ENCODE results near the gene AHRR. TPM values are rescaled to one million over a fixed set of nuclear protein-coding genes. Genes with fewer than 3 reads are reported as not detected.

AHRR gene
- total and polyA plus RNA-seq, 9 of the 15 experiments (the other 6 are each of a cell fraction or from before 2014, with no cell fraction given), result 0.06 to 1.6 (median 0.75) TPM; not detected in 1

DNA sequence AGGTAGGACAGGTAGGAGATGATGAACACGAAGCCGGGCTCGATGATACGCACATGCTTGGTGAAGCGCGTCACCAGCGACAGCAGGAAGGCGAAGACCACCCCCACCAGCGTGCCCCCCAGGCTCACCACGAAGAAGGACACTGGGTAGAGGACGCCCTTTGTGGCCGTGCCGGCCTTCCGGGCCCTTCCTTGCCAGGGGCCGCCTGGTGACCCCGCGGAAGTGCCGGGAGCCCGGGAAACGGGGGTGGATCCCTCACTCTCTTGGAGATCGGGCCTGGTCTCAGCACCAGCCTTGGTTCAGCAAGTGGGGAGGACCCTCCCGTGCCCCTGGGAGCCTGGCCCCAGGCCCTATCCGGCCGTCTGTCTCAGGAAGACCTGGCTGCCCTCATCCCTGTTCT lies 163.0 kb downstream of the AHRR start:
- POLR2A ChIA-PET, result no interaction called here
- WGBS (ENCODE audit: insufficient coverage, low coverage, missing lambda C conversion rate), result 51% methylated on average over 12 of the region's 24 CpGs
- no peak overlapping the region for H3K4me2 ChIP-seq (ENCODE audit: insufficient read depth, low read length)

More for the DNA sequence above, 163.0 kb downstream of the AHRR start:
- peak overlapping the region in 1 of 2 experiments; percentile 26; a peak in 1 of 4 replicates for H3K9ac ChIP-seq (ENCODE audit: insufficient read depth in 1 of 2, low read depth in 2 of 2, low read length in 2 of 2)
- ATAC-seq (no peak), DNase-seq (ENCODE audit: extremely low read depth in 1 of 4, low spot score in 3 of 4) (no peak), FAIRE-seq (no peak)
- no peaks in the 10 kb centered on the region for H3K79me2 ChIP-seq (ENCODE audit: control insufficient read depth, insufficient read depth, low read length)
- H3K4me3 ChIP-seq, result no peak overlapping the region
- H2AFZ ChIP-seq (ENCODE audit: low read depth, low read length), result no peak overlapping the region
- BruUV-seq (replicated peaks), result no TSS peak
- H3K27ac ChIP-seq (ENCODE audit: extremely low read depth, low read depth, low read length), result no peak overlapping the region
- intact Hi-C loops (cut with micrococcal nuclease) (no loop called here), in situ Hi-C loops (cut with MboI) (no loop called here)
- peaks cover 4% of the 10 kb centered on the region for H3K9me1 ChIP-seq (ENCODE audit: control insufficient read depth, insufficient read depth, low read length)
- H3K27me3 ChIP-seq (ENCODE audit: control insufficient read depth in 2 of 2, insufficient read depth in 2 of 2, low read length in 2 of 2), result peaks cover 15 to 50% of the 10 kb centered on the region in 2 experiments; a peak in 4 of 5 replicates
- TF ChIP-seq SIRT6 (IDR thresholded peaks at IDR 0.05; ENCODE audit: low read depth, low read length) (no peak), DDX20 (tag; IDR thresholded peaks at IDR 0.05; ENCODE audit: low read depth) (no peak), SRSF3 (IDR thresholded peaks at IDR 0.05; ENCODE audit: insufficient read depth, low read length) (no peak), PCBP1 (IDR thresholded peaks at IDR 0.05; ENCODE audit: low read depth, low read length, poor library complexity, severe bottlenecking) (no peak), ZNF280A (IDR thresholded peaks at IDR 0.05; ENCODE audit: low read depth, partially characterized antibody) (no peak), DPF2 (IDR thresholded peaks at IDR 0.05) (no peak)
- TF ChIP-seq, protein P1, sequence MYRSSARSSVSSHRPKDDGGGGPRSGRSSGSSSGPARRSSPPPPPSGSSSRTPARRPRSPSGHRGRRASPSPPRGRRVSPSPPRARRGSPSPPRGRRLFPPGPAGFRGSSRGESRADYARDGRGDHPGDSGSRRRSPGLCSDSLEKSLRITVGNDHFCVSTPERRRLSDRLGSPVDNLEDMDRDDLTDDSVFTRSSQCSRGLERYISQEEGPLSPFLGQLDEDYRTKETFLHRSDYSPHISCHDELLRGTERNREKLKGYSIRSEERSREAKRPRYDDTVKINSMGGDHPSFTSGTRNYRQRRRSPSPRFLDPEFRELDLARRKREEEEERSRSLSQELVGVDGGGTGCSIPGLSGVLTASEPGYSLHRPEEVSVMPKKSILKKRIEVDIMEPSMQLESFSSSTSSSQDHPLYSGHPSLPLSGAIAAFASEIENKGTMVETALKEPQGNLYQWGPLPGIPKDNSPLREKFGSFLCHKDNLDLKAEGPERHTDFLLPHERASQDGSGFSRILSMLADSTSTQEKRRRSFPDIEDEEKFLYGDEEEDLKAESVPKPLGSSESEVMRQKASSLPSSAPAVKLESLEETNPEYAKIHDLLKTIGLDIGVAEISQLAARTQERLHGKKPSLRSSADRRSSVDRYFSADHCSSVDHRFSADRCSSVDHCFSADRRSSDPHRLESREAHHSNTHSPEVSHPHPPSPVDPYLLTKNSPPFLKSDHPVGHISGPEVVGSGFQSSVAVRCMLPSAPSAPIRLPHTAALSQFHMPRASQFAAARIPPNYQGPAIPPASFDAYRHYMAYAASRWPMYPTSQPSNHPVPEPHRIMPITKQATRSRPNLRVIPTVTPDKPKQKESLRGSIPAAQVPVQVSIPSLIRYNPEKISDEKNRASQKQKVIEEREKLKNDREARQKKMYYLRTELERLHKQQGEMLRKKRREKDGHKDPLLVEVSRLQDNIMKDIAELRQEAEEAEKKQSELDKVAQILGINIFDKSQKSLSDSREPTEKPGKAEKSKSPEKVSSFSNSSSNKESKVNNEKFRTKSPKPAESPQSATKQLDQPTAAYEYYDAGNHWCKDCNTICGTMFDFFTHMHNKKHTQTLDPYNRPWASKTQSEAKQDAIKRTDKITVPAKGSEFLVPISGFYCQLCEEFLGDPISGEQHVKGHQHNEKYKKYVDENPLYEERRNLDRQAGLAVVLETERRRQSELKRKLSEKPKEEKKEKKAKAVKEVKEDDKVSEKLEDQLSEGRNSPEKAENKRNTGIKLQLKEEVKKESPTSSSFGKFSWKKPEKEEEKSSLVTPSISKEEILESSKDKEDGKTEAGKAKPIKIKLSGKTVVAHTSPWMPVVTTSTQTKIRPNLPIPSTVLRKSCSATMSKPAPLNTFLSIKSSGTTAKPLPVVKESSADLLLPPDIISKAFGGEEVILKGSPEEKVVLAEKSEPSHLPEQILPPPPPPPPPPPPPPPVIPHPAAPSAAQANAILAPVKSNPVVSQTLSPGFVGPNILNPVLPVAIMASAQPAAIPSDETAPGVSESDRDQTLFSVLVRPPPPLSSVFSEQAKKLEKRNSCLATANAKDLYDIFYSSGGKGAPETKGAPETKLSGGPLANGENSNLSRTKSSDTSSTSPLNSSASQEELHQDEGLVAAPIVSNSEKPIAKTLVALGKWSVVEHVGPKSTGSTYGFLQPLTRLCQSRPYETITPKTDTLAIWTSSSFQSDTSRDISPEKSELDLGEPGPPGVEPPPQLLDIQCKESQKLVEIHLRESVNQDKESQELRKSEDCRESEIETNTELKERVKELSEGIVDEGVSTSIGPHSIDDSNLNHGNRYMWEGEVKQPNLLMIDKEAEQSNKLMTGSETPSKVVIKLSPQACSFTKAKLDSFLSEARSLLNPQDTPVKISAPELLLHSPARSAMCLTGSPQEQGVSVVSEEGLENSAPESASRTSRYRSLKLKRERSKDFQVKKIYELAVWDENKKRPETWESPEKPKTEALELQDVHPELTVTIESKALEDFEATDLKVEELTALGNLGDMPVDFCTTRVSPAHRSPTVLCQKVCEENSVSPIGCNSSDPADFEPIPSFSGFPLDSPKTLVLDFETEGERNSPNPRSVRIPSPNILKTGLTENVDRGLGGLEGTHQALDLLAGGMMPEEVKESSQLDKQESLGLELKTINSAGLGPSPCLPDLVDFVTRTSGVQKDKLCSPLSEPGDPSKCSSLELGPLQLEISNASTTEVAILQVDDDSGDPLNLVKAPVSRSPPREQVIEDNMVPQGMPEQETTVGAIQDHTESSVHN (IDR thresholded peaks at IDR 0.05; ENCODE audit: borderline replicate concordance in 1 of 2, low read depth in 1 of 2), result no peak
- H3K36me3 ChIP-seq (ENCODE audit: control insufficient read depth, insufficient read depth, low read length), result no peaks in the 10 kb centered on the region
- H3K9me3 ChIP-seq (replicated peaks; ENCODE audit: control insufficient read depth, insufficient read depth, low read depth, low read length), result no peaks in the 10 kb centered on the region
- H3K4me1 ChIP-seq (replicated peaks in 1 of 2; ENCODE audit: control insufficient read depth in 2 of 2, insufficient read depth in 2 of 2, low read length in 2 of 2), result peaks cover 8 to 67% of the 10 kb centered on the region in 2 experiments; a peak in 3 of 5 replicates
- 0 out of 2 replicates have a peak, but pooled peaks cover 9% of the 10 kb centered on the region for H4K20me1 ChIP-seq (replicated peaks; ENCODE audit: control insufficient read depth, insufficient read depth, low read length)
- CTCF ChIA-PET (ENCODE audit: low intra/inter-chr PET ratio), result no interaction called here
